ENCODE data around the gene ZCCHC24. TPM values are rescaled to one million over a fixed set of nuclear protein-coding genes. Genes with fewer than 3 reads are reported as not detected.

Gene ZCCHC24
- total RNA-seq, 2 donors from 2014 or later, result 14.0 to 19.8 TPM

DNA sequence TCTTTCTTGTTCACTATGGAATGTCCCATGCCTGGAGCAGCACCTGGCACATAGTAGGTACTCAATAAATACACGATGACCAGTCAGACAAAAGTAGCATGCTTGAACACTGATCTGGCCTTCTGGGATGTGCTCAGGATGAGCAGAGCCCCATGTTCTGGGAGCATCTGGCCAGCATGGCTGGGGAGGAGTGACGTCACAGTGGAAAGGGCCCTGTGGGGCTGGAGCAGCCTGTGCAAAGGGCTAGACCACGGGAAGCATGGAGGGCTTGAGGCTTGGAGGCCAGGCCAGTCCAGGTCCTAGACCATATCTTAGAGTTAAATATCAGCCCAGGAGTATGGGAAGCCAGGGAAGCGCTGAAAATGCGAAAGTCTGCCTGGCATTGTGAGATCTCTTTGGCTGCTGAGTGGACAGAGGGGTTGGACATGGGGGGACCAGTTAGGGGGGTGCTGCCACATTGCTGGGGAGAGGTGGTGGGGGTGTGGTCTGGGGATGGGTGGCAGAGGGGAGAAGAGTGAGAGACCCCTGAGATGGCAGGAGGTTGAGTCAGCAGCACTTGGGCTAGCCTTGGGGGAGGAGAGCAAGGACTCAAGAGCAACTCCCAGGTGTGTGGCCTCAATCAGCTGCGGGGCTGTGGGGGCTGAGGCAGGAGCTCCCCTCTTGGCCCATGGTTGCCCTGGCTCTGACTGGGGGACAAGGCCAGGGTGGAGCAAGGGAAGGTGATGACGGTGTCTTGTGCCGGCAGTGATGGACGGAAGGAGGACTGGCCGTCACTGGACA lies 34.9 kb downstream of the ZCCHC24 start:
- H3K27ac ChIP-seq, result no peak overlapping the region
- no peak for ATAC-seq

DNA sequence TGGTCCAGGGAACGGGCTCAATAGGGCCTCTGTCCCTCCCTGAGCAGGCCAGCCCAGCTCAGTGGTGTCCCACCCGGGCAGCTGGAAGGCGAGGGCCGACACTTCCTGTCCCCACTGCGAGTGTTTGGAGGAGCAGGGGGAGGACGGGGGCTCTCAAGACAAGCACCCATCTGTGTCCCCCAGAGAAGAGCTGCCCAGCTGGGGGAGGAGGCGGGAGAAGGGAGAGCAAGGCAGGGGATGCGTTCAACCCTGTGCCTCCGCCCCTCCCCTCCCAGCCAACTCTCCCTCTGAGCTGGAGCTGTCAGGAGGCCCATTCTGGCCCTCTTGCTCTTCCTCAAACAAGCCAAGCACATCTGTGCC lies 35.7 kb downstream of the ZCCHC24 start:
- no peaks in the 10 kb centered on the region for H3K9me3 ChIP-seq
- H3K27ac ChIP-seq, result no peak overlapping the region
- DNase-seq (no peak), ATAC-seq (no peak)
- intact Hi-C loops (cut with DNase I), result no loop called here
- no peaks in the 10 kb centered on the region for H3K36me3 ChIP-seq (replicated peaks in 1 of 2; ENCODE audit: insufficient read depth in 1 of 2, low read depth in 2 of 2)
- WGBS, 2 donors, result 76 to 81% methylated on average over 3 to 9 of the region's 9 CpGs
- H3K4me1 ChIP-seq, result peaks cover 15% of the 10 kb centered on the region
- no peak for TF ChIP-seq POLR2A (IDR thresholded peaks at IDR 0.05)
- TF ChIP-seq, protein P1, sequence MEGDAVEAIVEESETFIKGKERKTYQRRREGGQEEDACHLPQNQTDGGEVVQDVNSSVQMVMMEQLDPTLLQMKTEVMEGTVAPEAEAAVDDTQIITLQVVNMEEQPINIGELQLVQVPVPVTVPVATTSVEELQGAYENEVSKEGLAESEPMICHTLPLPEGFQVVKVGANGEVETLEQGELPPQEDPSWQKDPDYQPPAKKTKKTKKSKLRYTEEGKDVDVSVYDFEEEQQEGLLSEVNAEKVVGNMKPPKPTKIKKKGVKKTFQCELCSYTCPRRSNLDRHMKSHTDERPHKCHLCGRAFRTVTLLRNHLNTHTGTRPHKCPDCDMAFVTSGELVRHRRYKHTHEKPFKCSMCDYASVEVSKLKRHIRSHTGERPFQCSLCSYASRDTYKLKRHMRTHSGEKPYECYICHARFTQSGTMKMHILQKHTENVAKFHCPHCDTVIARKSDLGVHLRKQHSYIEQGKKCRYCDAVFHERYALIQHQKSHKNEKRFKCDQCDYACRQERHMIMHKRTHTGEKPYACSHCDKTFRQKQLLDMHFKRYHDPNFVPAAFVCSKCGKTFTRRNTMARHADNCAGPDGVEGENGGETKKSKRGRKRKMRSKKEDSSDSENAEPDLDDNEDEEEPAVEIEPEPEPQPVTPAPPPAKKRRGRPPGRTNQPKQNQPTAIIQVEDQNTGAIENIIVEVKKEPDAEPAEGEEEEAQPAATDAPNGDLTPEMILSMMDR (IDR thresholded peaks at IDR 0.05), result no peak
- H3K27me3 ChIP-seq, result no peaks in the 10 kb centered on the region
- H3K4me3 ChIP-seq, result no peak overlapping the region

More for the DNA sequence above, 34.9 kb downstream of the ZCCHC24 start:
- no peaks in the 10 kb centered on the region for H3K36me3 ChIP-seq (replicated peaks in 1 of 2; ENCODE audit: insufficient read depth in 1 of 2, low read depth in 2 of 2)
- H3K4me3 ChIP-seq, result no peak overlapping the region
- peaks cover 13% of the 10 kb centered on the region for H3K4me1 ChIP-seq
- H3K27me3 ChIP-seq, result no peaks in the 10 kb centered on the region
- peak in 1 of 4 donors; percentile 10 for DNase-seq
- 84 to 86% methylated on average over 10 of the region's 10 CpGs for WGBS, 2 donors
- intact Hi-C loops (cut with DNase I), result no loop called here
- H3K9me3 ChIP-seq, result no peaks in the 10 kb centered on the region
- TF ChIP-seq, protein P1 (IDR thresholded peaks at IDR 0.05), result no peak
- no peak for TF ChIP-seq POLR2A (IDR thresholded peaks at IDR 0.05)

DNA sequence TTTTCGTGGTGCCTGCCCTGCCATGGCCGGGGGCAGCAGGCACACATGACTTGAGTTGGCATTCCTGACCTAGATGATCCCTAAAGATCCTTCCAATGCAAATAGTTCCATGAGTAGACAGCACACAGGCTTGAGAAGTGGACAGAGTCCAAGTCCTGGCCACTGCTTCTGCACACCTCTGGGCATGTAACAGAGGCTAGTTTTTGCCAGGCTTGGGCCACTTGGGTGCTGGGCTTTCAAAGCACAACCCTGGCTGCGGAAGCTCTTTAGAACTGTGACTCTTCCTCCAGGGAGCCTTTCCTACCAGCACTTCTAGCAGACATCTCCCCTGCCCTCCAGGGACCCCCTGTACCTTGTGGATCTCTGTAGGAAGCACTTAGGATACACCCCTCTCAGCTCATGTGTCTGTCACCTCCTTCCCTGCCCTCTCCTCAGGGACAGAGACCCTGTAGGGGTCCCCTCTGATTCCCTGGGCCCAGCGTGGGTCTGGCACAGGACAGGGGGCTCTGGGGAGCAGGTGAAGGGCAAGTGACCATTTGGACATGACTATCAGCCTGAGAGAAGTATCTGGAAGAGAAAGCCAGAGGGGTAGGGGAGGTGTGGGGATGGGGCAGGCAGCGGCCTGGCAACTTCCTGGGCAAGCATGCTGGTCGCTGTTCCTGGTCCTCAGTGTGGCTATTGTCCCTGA lies 36.2 kb downstream of the ZCCHC24 start:
- intact Hi-C loops (cut with DNase I), result no loop called here
- no peak overlapping the region for H3K27ac ChIP-seq
- ATAC-seq (no peak), DNase-seq (no peak)
- WGBS, 2 donors, result 94 to 95% methylated on average over 3 to 6 of the region's 6 CpGs
- H3K4me3 ChIP-seq, result no peak overlapping the region
- no peaks in the 10 kb centered on the region for H3K9me3 ChIP-seq
- H3K36me3 ChIP-seq (replicated peaks in 1 of 2; ENCODE audit: insufficient read depth in 1 of 2, low read depth in 2 of 2), result no peaks in the 10 kb centered on the region
- H3K27me3 ChIP-seq, result no peaks in the 10 kb centered on the region
- peaks cover 15% of the 10 kb centered on the region for H3K4me1 ChIP-seq
- TF ChIP-seq POLR2A (IDR thresholded peaks at IDR 0.05), result no peak
- TF ChIP-seq, protein P1 (IDR thresholded peaks at IDR 0.05), result no peak

DNA sequence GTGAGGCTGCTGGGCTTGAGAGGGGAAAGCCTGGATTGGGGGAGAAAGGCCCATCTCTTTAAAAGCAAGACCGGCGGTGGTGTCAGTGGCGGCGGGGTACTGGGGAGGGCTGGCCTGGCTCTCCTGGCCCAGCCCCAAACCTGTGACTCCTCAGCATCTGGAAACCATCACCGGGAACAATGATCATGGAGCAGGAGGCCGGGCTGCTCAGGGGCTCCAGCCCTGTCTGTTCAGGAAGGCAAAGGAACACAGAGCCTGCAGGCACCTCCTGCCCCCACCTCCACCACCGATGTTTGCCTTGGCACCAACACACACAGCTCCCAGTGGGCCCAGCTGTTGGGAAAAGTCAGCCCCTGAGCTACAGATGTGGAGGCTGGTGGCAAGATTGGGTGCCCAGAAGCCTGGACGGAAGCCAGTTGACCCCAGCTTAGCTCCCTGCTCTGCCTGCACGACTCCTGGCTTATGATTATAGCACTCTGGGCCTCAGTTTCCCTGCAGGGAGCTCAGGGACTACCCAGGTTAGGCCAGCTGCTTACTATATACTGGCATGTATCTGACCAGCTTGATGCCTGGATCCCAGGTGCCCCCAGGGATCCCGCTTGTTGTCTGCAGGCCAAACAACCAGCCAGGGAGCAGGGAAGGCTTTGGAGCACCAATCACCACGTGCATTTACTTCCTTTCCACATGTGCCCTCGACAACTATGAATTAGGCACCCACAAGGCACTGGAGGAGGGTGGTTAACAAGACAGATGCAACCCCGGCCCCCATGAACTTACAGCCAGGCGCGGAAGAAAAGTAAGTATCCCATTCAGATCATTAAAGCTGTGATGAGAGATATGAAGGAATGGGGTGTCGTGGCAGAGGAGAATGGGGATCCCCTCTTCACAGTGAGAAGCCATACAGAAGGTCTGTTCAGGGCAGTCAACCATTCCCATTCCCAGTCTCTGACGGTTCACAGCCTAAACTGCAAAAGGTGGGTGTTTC lies 37.3 kb downstream of the ZCCHC24 start:
- intact Hi-C loops (cut with DNase I), result no loop called here
- no peak overlapping the region for H3K27ac ChIP-seq
- ATAC-seq (no peak), DNase-seq (peak in 1 of 4 donors; percentile 28)
- WGBS, 2 donors, result 73 to 76% methylated on average over 8 to 17 of the region's 17 CpGs
- H3K9me3 ChIP-seq, result no peaks in the 10 kb centered on the region
- no peak overlapping the region for H3K4me3 ChIP-seq
- H3K36me3 ChIP-seq (replicated peaks in 1 of 2; ENCODE audit: insufficient read depth in 1 of 2, low read depth in 2 of 2), result no peaks in the 10 kb centered on the region
- no peaks in the 10 kb centered on the region for H3K27me3 ChIP-seq
- peaks cover 26% of the 10 kb centered on the region for H3K4me1 ChIP-seq
- TF ChIP-seq, protein P1 (IDR thresholded peaks at IDR 0.05), result no peak
- no peak for TF ChIP-seq POLR2A (IDR thresholded peaks at IDR 0.05)
